ENCODE data around the gene ATP8B2. TPM values are rescaled to one million over a fixed set of nuclear protein-coding genes. Genes with fewer than 3 reads are reported as not detected.
A peak's percentile ranks its signal among the peaks of the same experiment; 100 is the strongest.
"Not testable (repeated sequence)": the region's sequence is repeated elsewhere in the genome, so short reads cannot be mapped to it uniquely, and the experiment has no call there.

ATP8B2 gene
- total RNA-seq, 3 donors from 2014 or later: 3.8 to 36.1 (median 16.1) TPM

DNA sequence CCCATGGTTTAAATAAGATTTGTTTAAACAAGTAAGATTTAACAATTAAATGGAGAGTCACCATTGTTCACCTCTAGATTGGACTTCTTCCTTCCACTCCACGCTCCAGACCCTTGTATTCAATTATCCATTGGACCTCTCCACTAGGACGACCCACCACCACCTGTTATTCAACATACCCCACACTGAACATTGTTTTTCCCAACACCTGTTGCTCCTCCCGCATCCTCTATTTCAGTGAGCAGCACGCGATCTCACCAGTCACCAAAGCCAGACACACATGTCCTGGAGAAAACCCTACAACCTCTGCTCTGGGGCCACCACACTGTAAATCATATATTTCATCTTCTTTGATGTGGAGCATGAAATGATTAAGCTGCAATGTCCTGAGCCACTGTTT is 28.6 kb downstream of the ATP8B2 start:
- ATAC-seq: no peak
- no peak overlapping the region for H3K4me3 ChIP-seq
- DNase-seq: no peak
- peaks cover 15% of the 10 kb centered on the region for H3K4me1 ChIP-seq (ENCODE audit: low read depth)
- TF ChIP-seq, protein P1, sequence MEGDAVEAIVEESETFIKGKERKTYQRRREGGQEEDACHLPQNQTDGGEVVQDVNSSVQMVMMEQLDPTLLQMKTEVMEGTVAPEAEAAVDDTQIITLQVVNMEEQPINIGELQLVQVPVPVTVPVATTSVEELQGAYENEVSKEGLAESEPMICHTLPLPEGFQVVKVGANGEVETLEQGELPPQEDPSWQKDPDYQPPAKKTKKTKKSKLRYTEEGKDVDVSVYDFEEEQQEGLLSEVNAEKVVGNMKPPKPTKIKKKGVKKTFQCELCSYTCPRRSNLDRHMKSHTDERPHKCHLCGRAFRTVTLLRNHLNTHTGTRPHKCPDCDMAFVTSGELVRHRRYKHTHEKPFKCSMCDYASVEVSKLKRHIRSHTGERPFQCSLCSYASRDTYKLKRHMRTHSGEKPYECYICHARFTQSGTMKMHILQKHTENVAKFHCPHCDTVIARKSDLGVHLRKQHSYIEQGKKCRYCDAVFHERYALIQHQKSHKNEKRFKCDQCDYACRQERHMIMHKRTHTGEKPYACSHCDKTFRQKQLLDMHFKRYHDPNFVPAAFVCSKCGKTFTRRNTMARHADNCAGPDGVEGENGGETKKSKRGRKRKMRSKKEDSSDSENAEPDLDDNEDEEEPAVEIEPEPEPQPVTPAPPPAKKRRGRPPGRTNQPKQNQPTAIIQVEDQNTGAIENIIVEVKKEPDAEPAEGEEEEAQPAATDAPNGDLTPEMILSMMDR (IDR thresholded peaks at IDR 0.05): no peak
- no peaks in the 10 kb centered on the region for H3K9me3 ChIP-seq
- no peaks in the 10 kb centered on the region for H3K36me3 ChIP-seq (ENCODE audit: low read depth)
- intact Hi-C loops (cut with DNase I, micrococcal nuclease): no loop called here

GRCh38 chr1:154358519-154358918 is 33.2 kb downstream of the ATP8B2 start:
- no peak for DNase-seq
- H3K4me1 ChIP-seq (ENCODE audit: low read depth): peaks cover 2% of the 10 kb centered on the region
- no peak overlapping the region for H3K4me3 ChIP-seq
- no peaks in the 10 kb centered on the region for H3K36me3 ChIP-seq (ENCODE audit: low read depth)
- intact Hi-C loops (cut with DNase I, micrococcal nuclease): no loop called here
- TF ChIP-seq, protein P1 (IDR thresholded peaks at IDR 0.05): no peak
- ATAC-seq: no peak
- no peaks in the 10 kb centered on the region for H3K9me3 ChIP-seq

DNA sequence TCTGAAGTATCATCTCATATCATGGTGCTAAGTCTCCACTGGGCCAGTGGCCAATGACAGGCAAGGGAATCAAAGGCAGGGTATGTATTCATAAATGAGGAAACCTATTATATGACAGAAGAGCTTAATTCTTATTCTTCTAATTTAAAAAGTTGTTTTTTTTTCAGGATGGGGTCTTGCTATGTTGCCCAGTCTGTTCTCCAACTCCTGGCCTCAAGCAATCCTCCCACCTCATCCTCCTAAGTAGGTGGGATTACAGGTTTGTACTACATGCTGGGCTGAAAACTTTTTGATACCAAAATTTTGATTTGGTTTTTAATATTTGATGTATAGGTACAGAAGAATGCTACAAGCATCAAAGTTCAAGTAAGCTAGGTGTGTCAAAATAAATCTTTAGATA is 35.0 kb downstream of the ATP8B2 start:
- no peaks in the 10 kb centered on the region for H3K36me3 ChIP-seq (ENCODE audit: low read depth)
- DNase-seq (no peak), ATAC-seq (no peak)
- H3K9me3 ChIP-seq: no peaks in the 10 kb centered on the region
- intact Hi-C loops (cut with DNase I, micrococcal nuclease): no loop called here
- H3K4me1 ChIP-seq (ENCODE audit: low read depth): no peaks in the 10 kb centered on the region
- TF ChIP-seq, protein P1 (IDR thresholded peaks at IDR 0.05): no peak
- no peak overlapping the region for H3K4me3 ChIP-seq

- H3K36me3 ChIP-seq (ENCODE audit: low read depth); ATAC-seq; DNase-seq; H3K4me1 ChIP-seq (ENCODE audit: low read depth); intact Hi-C loops (cut with DNase I, micrococcal nuclease); H3K9me3 ChIP-seq; H3K4me3 ChIP-seq: not testable (repeated sequence)
These were observed 35.6 kb downstream of the ATP8B2 start for GRCh38 chr1:154360881-154361280.

- TF ChIP-seq, protein P1 (IDR thresholded peaks at IDR 0.05): no peak
- no peak overlapping the region for H3K4me3 ChIP-seq
- H3K36me3 ChIP-seq (ENCODE audit: low read depth): no peaks in the 10 kb centered on the region
- intact Hi-C loops (cut with DNase I, micrococcal nuclease): no loop called here
- no peaks in the 10 kb centered on the region for H3K9me3 ChIP-seq
- no peaks in the 10 kb centered on the region for H3K4me1 ChIP-seq (ENCODE audit: low read depth)
- no peak for ATAC-seq
- no peak for DNase-seq
These were observed 36.0 kb downstream of the ATP8B2 start for GRCh38 chr1:154361357-154361756.

- no peak overlapping the region for H3K4me3 ChIP-seq
- ATAC-seq: no peak
- no peaks in the 10 kb centered on the region for H3K9me3 ChIP-seq
- TF ChIP-seq, protein P1 (IDR thresholded peaks at IDR 0.05): no peak
- DNase-seq: peak in 2 of 3 donors; percentile 74 to 86
- no peaks in the 10 kb centered on the region for H3K36me3 ChIP-seq (ENCODE audit: low read depth)
- intact Hi-C loops (cut with DNase I, micrococcal nuclease): no loop called here
- peaks cover 4% of the 10 kb centered on the region for H3K4me1 ChIP-seq (ENCODE audit: low read depth)
These were observed 46.1 kb downstream of the ATP8B2 start for GRCh38 chr1:154371436-154371835.

DNA sequence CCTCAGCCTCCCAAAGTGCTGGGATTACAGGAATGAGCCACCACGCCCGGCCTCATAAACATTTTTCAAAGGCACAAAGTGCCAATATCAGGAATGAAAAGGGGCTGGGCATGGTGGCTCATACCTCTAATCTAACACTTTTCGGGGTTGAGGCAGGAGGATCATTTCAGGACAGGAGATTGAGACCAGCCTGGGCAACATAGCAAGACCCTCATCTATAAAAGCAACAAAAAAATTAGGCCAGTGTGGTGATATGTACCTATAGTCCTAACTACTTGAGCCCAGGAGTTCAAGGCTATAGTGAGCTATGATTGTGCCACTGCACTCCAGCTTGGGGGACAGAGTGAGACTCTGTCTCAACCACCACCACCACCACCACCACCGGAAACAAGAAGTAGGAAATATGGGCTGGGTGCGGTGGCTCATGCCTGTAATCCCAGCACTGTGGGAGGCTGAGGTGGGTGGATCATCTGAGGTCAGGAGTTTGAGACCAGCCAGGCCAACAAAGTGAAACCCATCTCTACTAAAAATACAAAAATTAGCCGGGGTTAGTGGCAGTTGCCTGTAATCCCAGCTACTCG is 48.5 kb downstream of the ATP8B2 start:
- H3K4me1 ChIP-seq (ENCODE audit: low read depth); DNase-seq; H3K4me3 ChIP-seq; H3K36me3 ChIP-seq (ENCODE audit: low read depth); H3K9me3 ChIP-seq; intact Hi-C loops (cut with DNase I, micrococcal nuclease); ATAC-seq: not testable (repeated sequence)
